Activated effector memory CD4-positive, alpha-beta T cell treated with anti-CD3 and anti-CD28 coated beads, Interleukin-2, amount 50 U/mL, for 16 hours (primary cell): ENCODE measurements around the gene SPON1.
"Not testable (repeated sequence)": the region's sequence is repeated elsewhere in the genome, so short reads cannot be mapped to it uniquely, and the experiment has no call there.

Experiments
- DNase-seq: peaks from one replicate; pipeline ENCODE4 v3.0.0-alpha.2; 2020

The SPON1 gene

GRCh38 chr11:14136561-14136960, 174.0 kb downstream of the SPON1 start:
- DNase-seq = no peak

- DNase-seq = no peak
These were observed 174.8 kb downstream of the SPON1 start for GRCh38 chr11:14137284-14137683.

GRCh38 chr11:14140991-14141390, 178.5 kb downstream of the SPON1 start:
- DNase-seq = no peak

- no peak for DNase-seq
These were observed 179.2 kb downstream of the SPON1 start for GRCh38 chr11:14141676-14142075.

GRCh38 chr11:14144934-14145333, 182.4 kb downstream of the SPON1 start:
- DNase-seq = no peak

- DNase-seq = no peak
These were observed 186.2 kb downstream of the SPON1 start for GRCh38 chr11:14148653-14149273.

GRCh38 chr11:14149683-14150082, 187.2 kb downstream of the SPON1 start:
- DNase-seq = no peak

- no peak for DNase-seq
These were observed 188.4 kb downstream of the SPON1 start for GRCh38 chr11:14150878-14151277.

GRCh38 chr11:14154103-14154502, 191.6 kb downstream of the SPON1 start:
- DNase-seq = not testable (repeated sequence)

- no peak for DNase-seq
These were observed 195.9 kb downstream of the SPON1 start for GRCh38 chr11:14158393-14158792.

GRCh38 chr11:14163576-14163975, 201.1 kb downstream of the SPON1 start:
- DNase-seq = no peak

GRCh38 chr11:14173679-14174078, 211.2 kb downstream of the SPON1 start:
- not testable (repeated sequence) for DNase-seq

- DNase-seq = no peak
These were observed 216.7 kb downstream of the SPON1 start for GRCh38 chr11:14179116-14179820.

- no peak for DNase-seq
These were observed 218.6 kb downstream of the SPON1 start for GRCh38 chr11:14181121-14181520.

- DNase-seq = no peak
These were observed 220.4 kb downstream of the SPON1 start for GRCh38 chr11:14182833-14183364.

- DNase-seq = no peak
These were observed 221.8 kb downstream of the SPON1 start for GRCh38 chr11:14184028-14184940.

GRCh38 chr11:14185461-14185860, 222.9 kb downstream of the SPON1 start:
- no peak for DNase-seq

- no peak for DNase-seq
These were observed 223.7 kb downstream of the SPON1 start for GRCh38 chr11:14186046-14186775.

GRCh38 chr11:14189874-14190273, 227.4 kb downstream of the SPON1 start:
- DNase-seq = no peak

- no peak for DNase-seq
These were observed 228.7 kb downstream of the SPON1 start for GRCh38 chr11:14190992-14191778.

GRCh38 chr11:14193644-14194043, 231.1 kb downstream of the SPON1 start:
- DNase-seq = no peak
